Measurements from ENCODE around the gene ARHGEF19.

GRCh38 chr1:16171314-16172151 is 40.9 kb downstream of the ARHGEF19 start:
- TF ChIP-seq ZNF24 (tag by site-specific recombination; IDR thresholded peaks at IDR 0.05) (no peak), TCF7L2 (IDR thresholded peaks at IDR 0.05; ENCODE audit: borderline replicate concordance, low read depth, low read length) (no peak), KLF1 (tag by site-specific recombination; IDR thresholded peaks at IDR 0.05) (no peak), REST (tag by site-specific recombination; IDR thresholded peaks at IDR 0.05) (no peak), CTCF (tag by site-specific recombination; IDR thresholded peaks at IDR 0.05) (no peak), ZNF239 (tag by site-specific recombination; IDR thresholded peaks at IDR 0.05) (no peak), ZNF174 (tag by site-specific recombination; IDR thresholded peaks at IDR 0.05) (no peak), KLF16 (tag by site-specific recombination; IDR thresholded peaks at IDR 0.05) (no peak), ZNF138 (tag by site-specific recombination; IDR thresholded peaks at IDR 0.05; ENCODE audit: borderline replicate concordance) (no peak), ZNF658 (tag by site-specific recombination; IDR thresholded peaks at IDR 0.05) (no peak), REPIN1 (tag by site-specific recombination; IDR thresholded peaks at IDR 0.05; ENCODE audit: low read depth) (no peak), ZNF530 (tag by site-specific recombination; IDR thresholded peaks at IDR 0.05; ENCODE audit: low read depth) (no peak)
- TF ChIP-seq, protein P1, sequence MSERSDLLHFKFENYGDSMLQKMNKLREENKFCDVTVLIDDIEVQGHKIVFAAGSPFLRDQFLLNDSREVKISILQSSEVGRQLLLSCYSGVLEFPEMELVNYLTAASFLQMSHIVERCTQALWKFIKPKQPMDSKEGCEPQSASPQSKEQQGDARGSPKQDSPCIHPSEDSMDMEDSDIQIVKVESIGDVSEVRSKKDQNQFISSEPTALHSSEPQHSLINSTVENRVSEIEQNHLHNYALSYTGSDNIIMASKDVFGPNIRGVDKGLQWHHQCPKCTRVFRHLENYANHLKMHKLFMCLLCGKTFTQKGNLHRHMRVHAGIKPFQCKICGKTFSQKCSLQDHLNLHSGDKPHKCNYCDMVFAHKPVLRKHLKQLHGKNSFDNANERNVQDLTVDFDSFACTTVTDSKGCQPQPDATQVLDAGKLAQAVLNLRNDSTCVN (tag by site-specific recombination; optimal IDR thresholded peaks at IDR 0.05) = no peak

Measured in HEK293 (cell line).